ENCODE measurements around the gene KCNB1.

- TF ChIP-seq CTCF (IDR thresholded peaks at IDR 0.05) (no peak), POLR2A (IDR thresholded peaks at IDR 0.05) (no peak)
Measured at GRCh38 chr20:49388744-49389143, 93.7 kb downstream of the KCNB1 start.

Data from heart left ventricle (tissue), 13 donors.